Panc1 (cell line): ENCODE results near the gene LCN6. TPM values are rescaled to one million over a fixed set of nuclear protein-coding genes. Genes with fewer than 3 reads are reported as not detected.

Experiments
- ATAC-seq: fragments of 200-7000 bp; cut with Tn5 transposase; 2 replicates; pipeline ENCODE4 v1.9.1; 2020; ENCODE audit warnings: mild to moderate bottlenecking, moderate library complexity
- BruUV-seq: library from RNA; stranded (reverse); fragments of 400-500 nt; replicated peaks from 2 replicates; lab custom pipeline; 2021; lab: Mats Ljungman, UMichigan
- CTCF ChIA-PET: fragments of 300-600 bp; sonication (Branson Sonifier 250); formaldehyde crosslinking; loops from one replicate; lab custom pipeline; 2022; ENCODE audit warnings: antibody characterized with exemption; lab: Charles Lee
- POLR2A ChIA-PET: fragments of 300-600 bp; sonication (Branson Sonifier 250); formaldehyde crosslinking; loops from one replicate; lab custom pipeline; 2022; ENCODE audit warnings: antibody characterized with exemption; lab: Charles Lee
- DNase-seq: peaks from one replicate; pipeline ENCODE4 v3.0.0-alpha.2; 2010; ENCODE audit warnings: low read depth, low spot score
- H3K27ac ChIP-seq: 2 replicates; pipeline ENCODE4 v1.5.1; 2011; ENCODE audit warnings: mild to moderate bottlenecking, low read length, inconsistent platforms
- H3K27me3 ChIP-seq: fragments of 200-500 bp; sonication (Bioruptor generic); 2 replicates; pipeline ENCODE4 v1.6.0; 2014; ENCODE audit warnings: low read length, inconsistent platforms; ENCODE audit not compliant: control insufficient read depth, insufficient read depth
- H3K36me3 ChIP-seq: fragments of 200-500 bp; sonication (Bioruptor generic); 2 replicates; pipeline ENCODE4 v1.5.1; 2014; ENCODE audit warnings: inconsistent platforms, mild to moderate bottlenecking, low read length, moderate library complexity; ENCODE audit not compliant: control insufficient read depth, insufficient read depth
- H3K4me1 ChIP-seq: 2 replicates; pipeline ENCODE4 v1.5.1; 2011; ENCODE audit warnings: inconsistent platforms, mild to moderate bottlenecking, low read length, moderate library complexity; ENCODE audit not compliant: control insufficient read depth, insufficient read depth
- H3K4me3 ChIP-seq, 2 experiments: 2 replicates each; pipeline ENCODE4 v1.5.1; 2011 to 2012; ENCODE audit warnings: low read depth in 2 of 2, low read length in 2 of 2, mild to moderate bottlenecking in 2 of 2, inconsistent platforms in 1 of 2, moderate library complexity in 1 of 2
- H3K9me3 ChIP-seq: fragments of 200-500 bp; sonication (Bioruptor generic); 2 replicates; pipeline ENCODE4 v1.5.1; 2014; ENCODE audit warnings: low read depth, mild to moderate bottlenecking, inconsistent platforms, low read length, moderate library complexity; ENCODE audit not compliant: control insufficient read depth, insufficient read depth
- CTCF ChIP-seq: fragments of 450-650 bp; IDR thresholded peaks from 2 replicates; pipeline ENCODE4 v1.5.1; 2017; ENCODE audit warnings: mild to moderate bottlenecking
- POLR2AphosphoS5 ChIP-seq: IDR thresholded peaks from 2 replicates; pipeline ENCODE4 v1.6.1; 2012; ENCODE audit warnings: mild to moderate bottlenecking, low read depth, low read length, moderate library complexity
- REST ChIP-seq, 2 experiments: IDR thresholded peaks; 2 replicates each; pipeline ENCODE4 v1.6.1; 2011 to 2012; ENCODE audit warnings: low read depth in 2 of 2, control low read depth in 1 of 2, low read length in 1 of 2, mild to moderate bottlenecking in 1 of 2, moderate library complexity in 1 of 2; ENCODE audit not compliant: insufficient read depth in 1 of 2
- SIN3A ChIP-seq: IDR thresholded peaks from 2 replicates; pipeline ENCODE4 v1.6.1; 2012; ENCODE audit warnings: low read depth, mild to moderate bottlenecking, low read length, moderate library complexity, borderline replicate concordance; ENCODE audit not compliant: insufficient read depth
- TCF7L2 ChIP-seq: IDR thresholded peaks from 2 replicates; pipeline ENCODE4 v1.6.1; 2011; ENCODE audit warnings: mild to moderate bottlenecking, low read depth, low read length, inconsistent platforms
- in situ Hi-C: cut with HindIII; loops from 2 replicates; pipeline ENCODE4 v1.10.0; 2016; ENCODE audit warnings: low sequenced_read_pairs, low pct_unique_long_range_greater_than_20kb
- intact Hi-C: fragments of 100-400 bp; cut with micrococcal nuclease; formaldehyde crosslinking; loops from one replicate; pipeline ENCODE4 v1.10.0; 2022; ENCODE audit not compliant: unreplicated experiment
- total RNA-seq: library from RNA; stranded (reverse); gene quantifications from one replicate; pipeline ENCODE4 v1.2.1, GENCODE V29; 2021; ENCODE audit not compliant: unreplicated experiment

LCN6 gene
- total RNA-seq, 1 experiment from 2014 or later: not detected

- TF ChIP-seq SIN3A (no peak), POLR2AphosphoS5 (no peak), CTCF (no peak), TCF7L2 (no peak), REST (IDR thresholded peaks at IDR 0.05; ENCODE audit: insufficient read depth in 1 of 2, low read depth in 2 of 2, low read length in 1 of 2) (no peak)
- ChIA-PET POLR2A (no interaction called here), CTCF (no interaction called here)
- in situ Hi-C loops (no loop called here), intact Hi-C loops (no loop called here)
- no peak for DNase-seq
- peaks cover 39% of the 10 kb centered on the region for H3K4me1 ChIP-seq
- BruUV-seq: no TSS peak
- H3K4me3 ChIP-seq: no peak overlapping the region
- no peaks in the 10 kb centered on the region for H3K9me3 ChIP-seq
- H3K27ac ChIP-seq: 0 out of 2 replicates have a peak overlapping the region, but pooled peaks have one; percentile 54
- H3K36me3 ChIP-seq: no peaks in the 10 kb centered on the region
- no peak for ATAC-seq
- no peaks in the 10 kb centered on the region for H3K27me3 ChIP-seq
Observed at GRCh38 chr9:136697146-136697820, 51.0 kb downstream of the LCN6 start.

- ChIA-PET CTCF (no interaction called here), POLR2A (no interaction called here)
- H3K4me1 ChIP-seq: peaks cover 44% of the 10 kb centered on the region
- DNase-seq: no peak
- no peaks in the 10 kb centered on the region for H3K36me3 ChIP-seq
- intact Hi-C loops: no loop called here
- TF ChIP-seq CTCF (no peak), POLR2AphosphoS5 (no peak), SIN3A (no peak), REST (IDR thresholded peaks at IDR 0.05; ENCODE audit: insufficient read depth in 1 of 2, low read depth in 2 of 2, low read length in 1 of 2) (no peak), TCF7L2 (no peak)
- no peaks in the 10 kb centered on the region for H3K9me3 ChIP-seq
- no peak overlapping the region for H3K4me3 ChIP-seq
- no peak for ATAC-seq
- in situ Hi-C loops: no loop called here
- H3K27me3 ChIP-seq: no peaks in the 10 kb centered on the region
- H3K27ac ChIP-seq: no peak overlapping the region
- BruUV-seq: no TSS peak
Observed at GRCh38 chr9:136696502-136696901, 51.8 kb downstream of the LCN6 start.
